HG02884 (cell line): Measurements from ENCODE around the gene BTBD10.

Source experiments
- ATAC-seq: cut with Tn5 transposase; IDR thresholded peaks from one replicate; pipeline ENCODE4 v1.9.1; 2021; ENCODE audit warnings: mild to moderate bottlenecking, moderate library complexity; ENCODE audit not compliant: unreplicated experiment

Gene BTBD10

DNA sequence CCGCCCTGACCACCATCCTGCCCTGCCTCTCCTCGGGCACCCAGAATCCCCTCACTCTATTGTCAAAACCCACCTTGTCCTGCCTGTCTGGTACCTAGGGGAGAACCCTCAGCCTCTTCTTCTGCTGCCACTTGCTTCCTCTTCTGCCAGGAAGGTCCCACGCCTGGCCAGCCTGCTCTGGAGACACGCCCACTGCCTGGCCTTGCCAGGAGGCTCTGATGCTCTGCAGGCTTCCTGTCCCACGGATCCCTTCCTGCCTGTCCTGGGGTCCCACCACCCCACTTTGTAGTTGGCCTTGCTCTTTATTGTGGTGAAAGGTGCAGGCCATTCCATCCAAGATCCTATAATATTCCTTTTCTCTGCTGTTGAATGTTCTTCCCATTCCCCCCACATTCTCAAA is 122.0 kb downstream of the BTBD10 start:
- no peak for ATAC-seq

- ATAC-seq = no peak
These were observed 123.5 kb downstream of the BTBD10 start for GRCh38 chr11:13339195-13340153.

DNA sequence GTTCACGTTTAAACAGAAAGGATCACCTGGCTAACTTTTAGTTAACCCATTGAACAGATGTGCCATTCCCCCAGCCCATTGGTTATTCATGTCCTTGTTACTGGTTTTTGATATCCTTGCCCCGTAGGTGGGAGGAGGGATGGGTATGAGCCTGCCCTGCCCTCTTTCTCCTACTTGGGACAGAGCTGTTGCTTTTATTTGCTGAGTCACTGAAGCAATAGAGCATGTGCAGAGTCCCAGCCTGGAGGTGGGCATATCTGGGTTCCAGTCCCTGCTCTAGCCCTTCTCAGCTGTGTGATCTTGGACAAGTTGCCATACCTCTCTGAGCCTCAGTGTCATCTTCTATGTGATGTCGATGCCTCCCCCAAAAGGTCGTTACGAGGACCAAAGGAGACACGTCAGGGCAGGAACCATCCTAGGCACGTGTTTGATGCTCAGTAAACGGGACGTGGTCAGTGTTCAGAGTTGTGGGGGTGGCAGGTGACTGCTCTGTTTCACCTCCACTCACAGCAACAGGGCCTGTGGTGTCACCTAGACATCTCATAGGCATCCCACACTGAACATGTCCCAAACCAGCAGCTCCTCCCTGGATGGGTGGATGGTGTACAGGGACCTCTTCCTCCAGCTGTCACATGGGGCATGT is 124.5 kb downstream of the BTBD10 start:
- ATAC-seq = no peak

DNA sequence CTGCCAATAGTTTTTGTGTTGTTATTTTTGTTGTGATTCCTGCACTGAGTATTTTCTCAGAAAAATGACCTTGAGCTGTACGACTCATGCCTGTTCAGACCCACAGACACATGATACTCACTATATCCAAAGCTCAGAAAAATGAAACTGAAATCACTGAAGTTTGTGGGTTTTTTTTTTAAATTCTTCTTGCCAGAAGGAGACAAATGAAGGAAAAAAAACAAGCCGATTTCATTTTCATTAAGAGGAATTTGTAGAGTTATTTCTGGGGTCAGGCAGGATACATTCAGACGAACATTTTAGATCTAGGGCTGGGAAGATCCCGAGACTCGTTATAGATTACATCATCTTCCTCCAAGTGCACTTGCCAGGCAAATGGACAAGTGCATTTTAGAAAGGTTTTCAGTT is 125.0 kb downstream of the BTBD10 start:
- no peak for ATAC-seq
